Hepatocyte (in vitro differentiated cells): ENCODE data around the gene IMPACT. TPM values are rescaled to one million over a fixed set of nuclear protein-coding genes. Genes with fewer than 3 reads are reported as not detected.

Source experiments
- DNase-seq: peaks from one replicate; pipeline ENCODE4 v3.0.0-alpha.2; 2016; ENCODE audit warnings: low spot score
- H2AFZ ChIP-seq: fragments of 200-600 bp; sonication (generic); 2 replicates; pipeline ENCODE4 v1.6.0; 2016; ENCODE audit warnings: antibody characterized with exemption, mild to moderate bottlenecking
- H3K27ac ChIP-seq: fragments of 200-600 bp; sonication (generic); 2 replicates; pipeline ENCODE4 v1.5.1; 2016; ENCODE audit warnings: mild to moderate bottlenecking
- H3K27me3 ChIP-seq: fragments of 200-600 bp; sonication (generic); 2 replicates; pipeline ENCODE4 v1.6.1; 2016
- H3K36me3 ChIP-seq: fragments of 200-600 bp; sonication (generic); replicated peaks from 2 replicates; pipeline ENCODE4 v1.5.1; 2016; ENCODE audit warnings: low read depth; ENCODE audit not compliant: insufficient read depth
- H3K4me1 ChIP-seq: fragments of 200-600 bp; sonication (generic); 2 replicates; pipeline ENCODE4 v1.5.1; 2016; ENCODE audit warnings: mild to moderate bottlenecking, moderate library complexity; ENCODE audit not compliant: insufficient read depth
- H3K4me2 ChIP-seq: fragments of 200-600 bp; sonication (generic); 2 replicates; pipeline ENCODE4 v1.6.0; 2016
- H3K4me3 ChIP-seq: fragments of 200-600 bp; sonication (generic); 2 replicates; pipeline ENCODE4 v1.5.1; 2016; ENCODE audit warnings: mild to moderate bottlenecking
- H3K79me2 ChIP-seq: fragments of 200-600 bp; sonication (generic); 2 replicates; pipeline ENCODE4 v1.6.0; 2017; ENCODE audit warnings: mild to moderate bottlenecking
- H3K9me2 ChIP-seq: fragments of 200-600 bp; sonication (generic); replicated peaks from 2 replicates; pipeline ENCODE4 v1.6.0; 2017; ENCODE audit warnings: mild to moderate bottlenecking; ENCODE audit not compliant: insufficient read depth
- H3K9me3 ChIP-seq: fragments of 200-600 bp; sonication (generic); 2 replicates; pipeline ENCODE4 v1.5.1; 2016; ENCODE audit warnings: low read depth, mild to moderate bottlenecking
- H4K20me1 ChIP-seq: fragments of 200-600 bp; sonication (generic); 2 replicates; pipeline ENCODE4 v1.6.0; 2016; ENCODE audit warnings: mild to moderate bottlenecking; ENCODE audit not compliant: insufficient read depth, poor library complexity, severe bottlenecking
- CTCF ChIP-seq: fragments of 200-600 bp; sonication (generic); IDR thresholded peaks from 2 replicates; pipeline ENCODE4 v1.5.1; 2016; ENCODE audit warnings: antibody characterized with exemption, mild to moderate bottlenecking; ENCODE audit not compliant: poor library complexity
- EZH2 ChIP-seq: fragments of 200-600 bp; sonication (generic); IDR thresholded peaks from 2 replicates; pipeline ENCODE4 v1.6.1; 2016; ENCODE audit warnings: antibody characterized with exemption, mild to moderate bottlenecking, borderline replicate concordance
- EZH2phosphoT487 ChIP-seq: fragments of 200-600 bp; sonication (generic); IDR thresholded peaks from one replicate; pipeline ENCODE4 v1.6.1; 2018; ENCODE audit warnings: antibody characterized with exemption, mild to moderate bottlenecking, low read depth, moderate library complexity; ENCODE audit not compliant: unreplicated experiment, severe bottlenecking
- WGBS: methylation state at CpG from one replicate; pipeline ENCODE4 v1.1.6; 2016; ENCODE audit warnings: low lambda C conversion rate; ENCODE audit errors: missing lambda C conversion rate; 5-methylcytosine and 5-hydroxymethylcytosine counted together
- polyA plus RNA-seq: library from polyadenylated mRNA; unstranded; fragments of >200 nt; fragmentation: Nextera tagmentation; extraction: Ambion mirVana; gene quantifications from 2 replicates; pipeline ENCODE4 v1.2.1, GENCODE V29; 2016
- total RNA-seq: library from RNA; depleted of rRNA; stranded (reverse); fragments of >200 nt; gene quantifications from 2 replicates; pipeline ENCODE4 v1.2.3, GENCODE V29; 2014

Gene IMPACT
- total and polyA plus RNA-seq, 2 experiments from 2014 or later = 21.7 to 36.3 TPM

- Histone ChIP-seq H3K27ac (no peak overlapping the region), H3K36me3 (no peaks in the 10 kb centered on the region), H4K20me1 (no peaks in the 10 kb centered on the region), H3K4me3 (no peak overlapping the region), H3K27me3 (no peaks in the 10 kb centered on the region), H2AFZ (no peak overlapping the region), H3K9me2 (no peaks in the 10 kb centered on the region), H3K9me3 (no peaks in the 10 kb centered on the region), H3K4me2 (no peak overlapping the region), H3K4me1 (peaks cover 6% of the 10 kb centered on the region), H3K79me2 (peaks cover 3% of the 10 kb centered on the region)
- DNase-seq = peak; percentile 16
- TF ChIP-seq CTCF = no peak
- TF ChIP-seq EZH2 = no peak
- TF ChIP-seq EZH2phosphoT487 = no peak
- WGBS = 94% methylated on average over 11 of the region's 11 CpGs
Observed at GRCh38 chr18:24395049-24395795, 31.2 kb upstream of the IMPACT start.

DNA sequence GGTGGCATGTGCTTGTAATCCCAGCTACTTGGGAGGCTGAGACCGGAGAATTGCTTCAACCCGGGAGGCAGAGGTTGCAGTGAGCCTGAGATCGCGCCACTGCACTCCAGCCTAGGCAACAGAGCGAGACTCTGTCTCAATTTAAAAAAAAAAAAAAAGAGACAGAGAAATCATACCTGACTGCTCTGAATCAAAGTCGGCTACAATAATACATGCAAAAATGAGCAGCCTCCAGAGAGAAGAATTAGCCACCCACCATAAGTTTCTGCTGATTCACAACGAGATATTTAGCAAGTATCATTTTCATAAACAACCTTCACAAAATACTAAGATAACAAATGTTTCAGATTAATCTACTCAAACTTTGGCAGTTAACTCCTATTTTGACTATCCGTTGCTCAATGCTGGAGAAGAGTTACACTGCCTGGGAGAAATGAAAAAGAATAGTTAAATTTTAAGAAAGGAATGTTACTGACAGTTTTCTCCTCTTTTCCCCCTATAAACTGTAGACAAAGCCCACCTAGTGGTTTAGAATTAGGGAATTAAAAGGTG, 30.3 kb upstream of the IMPACT start:
- no peaks in the 10 kb centered on the region for H3K9me2 ChIP-seq
- peaks cover 6% of the 10 kb centered on the region for H3K4me1 ChIP-seq
- H3K4me3 ChIP-seq = peak overlapping the region; percentile 57
- no peak overlapping the region for H2AFZ ChIP-seq
- peak overlapping the region; percentile 87 for H3K4me2 ChIP-seq
- H3K27me3 ChIP-seq = no peaks in the 10 kb centered on the region
- no peak for DNase-seq
- H3K27ac ChIP-seq = no peak overlapping the region
- peaks cover 3% of the 10 kb centered on the region for H3K79me2 ChIP-seq
- H4K20me1 ChIP-seq = no peaks in the 10 kb centered on the region
- H3K9me3 ChIP-seq = no peaks in the 10 kb centered on the region
- TF ChIP-seq EZH2phosphoT487 (no peak), EZH2 (no peak), CTCF (no peak)
- WGBS = 84% methylated on average over 8 of the region's 8 CpGs
- H3K36me3 ChIP-seq = no peaks in the 10 kb centered on the region

DNA sequence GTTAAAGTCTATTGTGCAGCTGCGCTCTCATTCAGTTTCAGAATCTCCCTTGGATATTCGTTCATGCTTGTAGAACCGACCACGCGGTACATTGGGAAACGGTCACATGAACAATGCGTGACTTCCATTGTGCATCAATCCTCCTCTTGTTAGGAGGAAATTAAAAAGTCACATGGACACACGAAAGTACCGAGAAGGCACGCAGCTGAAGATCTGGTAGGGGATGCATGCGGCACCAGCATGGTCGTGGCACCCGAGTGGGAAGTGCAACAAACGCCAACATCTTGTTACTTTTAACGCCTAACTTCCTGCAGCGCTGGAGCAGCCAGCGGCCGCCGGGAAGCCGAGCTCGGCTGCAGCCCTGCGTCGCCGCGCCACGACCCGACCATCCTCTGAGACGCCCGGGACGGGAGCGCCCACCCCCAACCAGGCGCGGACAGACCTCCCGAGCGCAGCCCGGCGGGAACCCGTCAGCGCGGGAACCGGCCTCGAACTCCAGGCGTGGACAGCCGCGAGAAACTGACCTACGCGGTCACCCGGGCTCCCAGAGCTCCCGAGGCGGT, 29.3 kb upstream of the IMPACT start:
- Histone ChIP-seq H2AFZ (peak overlapping the region; percentile 88), H3K9me3 (no peaks in the 10 kb centered on the region), H3K79me2 (peaks cover 3% of the 10 kb centered on the region), H3K27ac (peak overlapping the region; percentile 77), H3K4me3 (peak overlapping the region; percentile 57), H3K4me2 (peak overlapping the region; percentile 87), H4K20me1 (no peaks in the 10 kb centered on the region), H3K9me2 (no peaks in the 10 kb centered on the region), H3K4me1 (peaks cover 6% of the 10 kb centered on the region), H3K27me3 (no peaks in the 10 kb centered on the region), H3K36me3 (no peaks in the 10 kb centered on the region)
- TF ChIP-seq EZH2 (no peak), EZH2phosphoT487 (no peak)
- WGBS = under 1% methylated on average over 50 of the region's 50 CpGs
- DNase-seq = peak; percentile 65
